K562 (cell line): ENCODE data around the gene ZDHHC14. TPM values are rescaled to one million over a fixed set of nuclear protein-coding genes. Genes with fewer than 3 reads are reported as not detected.

ENCODE experiments used
- CHAMP1 ChIP-seq: fragments of 450-650 bp; IDR thresholded peaks from 2 replicates; pipeline ENCODE4 v1.6.1; 2016; ENCODE audit warnings: mild to moderate bottlenecking
- NCOA2 ChIP-seq, 2 experiments: fragments of 450-650 bp; IDR thresholded peaks; 2 replicates each; pipeline ENCODE4 v1.6.1; 2018; ENCODE audit warnings: mild to moderate bottlenecking in 2 of 2, moderate library complexity in 1 of 2; ENCODE audit not compliant: partially characterized antibody in 2 of 2
- PTTG1 ChIP-seq: fragments of 450-650 bp; IDR thresholded peaks from 2 replicates; pipeline ENCODE4 v1.6.1; 2016; ENCODE audit warnings: low read depth, mild to moderate bottlenecking, missing genetic modification characterization, missing compliant biosample characterization
- ZKSCAN3 ChIP-seq: fragments of 250-450 bp; sonication (Bioruptor Pico); IDR thresholded peaks from 2 replicates; pipeline ENCODE4 v1.4.0; 2020
- ZNF780A ChIP-seq: fragments of 250-450 bp; sonication (Bioruptor Pico); IDR thresholded peaks from 2 replicates; pipeline ENCODE4 v1.5.0; 2021; ENCODE audit warnings: mild to moderate bottlenecking
- polyA plus RNA-seq, 8 experiments: library from polyadenylated mRNA; depleted of rRNA in 4 of 8; stranded (reverse) in 5 of 8; unstranded in 3 of 8; fragments of >200 nt; fragmentation: Nextera tagmentation in 2 of 8; fragmentation: Illumina TruSeq in 1 of 8; extraction: Ambion mirVana in 2 of 8; extraction: Trizol in 1 of 8; gene quantifications; 2 replicates each; pipeline versions ENCODE4 v1.2.1 to v1.2.3, GENCODE V29; 2011 to 2014; ENCODE audit warnings: inconsistent platforms in 1 of 8, missing spikeins in 1 of 8
- total RNA-seq, 7 experiments: library from RNA; depleted of rRNA in 6 of 7; stranded (reverse); fragments of >200 nt in 6 of 7; fragmentation: Illumina TruSeq in 2 of 7; extraction: Trizol in 2 of 7; gene quantifications; 2 replicates each; pipeline versions ENCODE4 v1.2.1 to v1.2.3, GENCODE V29; 2011 to 2021; ENCODE audit warnings: low replicate concordance in 1 of 7
- TF ChIP-seq, protein P1 (sequence below): fragments of 450-650 bp; IDR thresholded peaks from 2 replicates; pipeline ENCODE4 v1.6.1; 2016; ENCODE audit warnings: mild to moderate bottlenecking, moderate library complexity
- TF ChIP-seq, protein P2 (sequence below): sonication (generic); formaldehyde crosslinking; IDR thresholded peaks from 2 replicates; pipeline ENCODE4 v1.8.0; 2022; ENCODE audit warnings: missing genetic modification reagents, mild to moderate bottlenecking, borderline replicate concordance
- TF ChIP-seq, protein P3 (sequence below), 2 experiments: IDR thresholded peaks; 2 replicates each; pipeline ENCODE4 v1.6.1; 2011; ENCODE audit warnings: borderline replicate concordance in 1 of 2, control low read depth in 1 of 2, low read depth in 1 of 2, low read length in 1 of 2, mild to moderate bottlenecking in 1 of 2, mixed read lengths in 1 of 2, moderate library complexity in 1 of 2; ENCODE audit not compliant: insufficient read depth in 1 of 2, insufficient read length in 1 of 2, poor library complexity in 1 of 2, severe bottlenecking in 1 of 2; ENCODE audit errors: extremely low read depth in 1 of 2

Gene ZDHHC14
- total and polyA plus RNA-seq, 9 of the 15 experiments (the other 6 are each of a cell fraction or from before 2014, with no cell fraction given) = 0.92 to 23.1 (median 13.8) TPM

GRCh38 chr6:157392927-157393668, 12.1 kb downstream of the ZDHHC14 start (continued):
- peak; percentile 84 for TF ChIP-seq CHAMP1
- TF ChIP-seq, protein P1, sequence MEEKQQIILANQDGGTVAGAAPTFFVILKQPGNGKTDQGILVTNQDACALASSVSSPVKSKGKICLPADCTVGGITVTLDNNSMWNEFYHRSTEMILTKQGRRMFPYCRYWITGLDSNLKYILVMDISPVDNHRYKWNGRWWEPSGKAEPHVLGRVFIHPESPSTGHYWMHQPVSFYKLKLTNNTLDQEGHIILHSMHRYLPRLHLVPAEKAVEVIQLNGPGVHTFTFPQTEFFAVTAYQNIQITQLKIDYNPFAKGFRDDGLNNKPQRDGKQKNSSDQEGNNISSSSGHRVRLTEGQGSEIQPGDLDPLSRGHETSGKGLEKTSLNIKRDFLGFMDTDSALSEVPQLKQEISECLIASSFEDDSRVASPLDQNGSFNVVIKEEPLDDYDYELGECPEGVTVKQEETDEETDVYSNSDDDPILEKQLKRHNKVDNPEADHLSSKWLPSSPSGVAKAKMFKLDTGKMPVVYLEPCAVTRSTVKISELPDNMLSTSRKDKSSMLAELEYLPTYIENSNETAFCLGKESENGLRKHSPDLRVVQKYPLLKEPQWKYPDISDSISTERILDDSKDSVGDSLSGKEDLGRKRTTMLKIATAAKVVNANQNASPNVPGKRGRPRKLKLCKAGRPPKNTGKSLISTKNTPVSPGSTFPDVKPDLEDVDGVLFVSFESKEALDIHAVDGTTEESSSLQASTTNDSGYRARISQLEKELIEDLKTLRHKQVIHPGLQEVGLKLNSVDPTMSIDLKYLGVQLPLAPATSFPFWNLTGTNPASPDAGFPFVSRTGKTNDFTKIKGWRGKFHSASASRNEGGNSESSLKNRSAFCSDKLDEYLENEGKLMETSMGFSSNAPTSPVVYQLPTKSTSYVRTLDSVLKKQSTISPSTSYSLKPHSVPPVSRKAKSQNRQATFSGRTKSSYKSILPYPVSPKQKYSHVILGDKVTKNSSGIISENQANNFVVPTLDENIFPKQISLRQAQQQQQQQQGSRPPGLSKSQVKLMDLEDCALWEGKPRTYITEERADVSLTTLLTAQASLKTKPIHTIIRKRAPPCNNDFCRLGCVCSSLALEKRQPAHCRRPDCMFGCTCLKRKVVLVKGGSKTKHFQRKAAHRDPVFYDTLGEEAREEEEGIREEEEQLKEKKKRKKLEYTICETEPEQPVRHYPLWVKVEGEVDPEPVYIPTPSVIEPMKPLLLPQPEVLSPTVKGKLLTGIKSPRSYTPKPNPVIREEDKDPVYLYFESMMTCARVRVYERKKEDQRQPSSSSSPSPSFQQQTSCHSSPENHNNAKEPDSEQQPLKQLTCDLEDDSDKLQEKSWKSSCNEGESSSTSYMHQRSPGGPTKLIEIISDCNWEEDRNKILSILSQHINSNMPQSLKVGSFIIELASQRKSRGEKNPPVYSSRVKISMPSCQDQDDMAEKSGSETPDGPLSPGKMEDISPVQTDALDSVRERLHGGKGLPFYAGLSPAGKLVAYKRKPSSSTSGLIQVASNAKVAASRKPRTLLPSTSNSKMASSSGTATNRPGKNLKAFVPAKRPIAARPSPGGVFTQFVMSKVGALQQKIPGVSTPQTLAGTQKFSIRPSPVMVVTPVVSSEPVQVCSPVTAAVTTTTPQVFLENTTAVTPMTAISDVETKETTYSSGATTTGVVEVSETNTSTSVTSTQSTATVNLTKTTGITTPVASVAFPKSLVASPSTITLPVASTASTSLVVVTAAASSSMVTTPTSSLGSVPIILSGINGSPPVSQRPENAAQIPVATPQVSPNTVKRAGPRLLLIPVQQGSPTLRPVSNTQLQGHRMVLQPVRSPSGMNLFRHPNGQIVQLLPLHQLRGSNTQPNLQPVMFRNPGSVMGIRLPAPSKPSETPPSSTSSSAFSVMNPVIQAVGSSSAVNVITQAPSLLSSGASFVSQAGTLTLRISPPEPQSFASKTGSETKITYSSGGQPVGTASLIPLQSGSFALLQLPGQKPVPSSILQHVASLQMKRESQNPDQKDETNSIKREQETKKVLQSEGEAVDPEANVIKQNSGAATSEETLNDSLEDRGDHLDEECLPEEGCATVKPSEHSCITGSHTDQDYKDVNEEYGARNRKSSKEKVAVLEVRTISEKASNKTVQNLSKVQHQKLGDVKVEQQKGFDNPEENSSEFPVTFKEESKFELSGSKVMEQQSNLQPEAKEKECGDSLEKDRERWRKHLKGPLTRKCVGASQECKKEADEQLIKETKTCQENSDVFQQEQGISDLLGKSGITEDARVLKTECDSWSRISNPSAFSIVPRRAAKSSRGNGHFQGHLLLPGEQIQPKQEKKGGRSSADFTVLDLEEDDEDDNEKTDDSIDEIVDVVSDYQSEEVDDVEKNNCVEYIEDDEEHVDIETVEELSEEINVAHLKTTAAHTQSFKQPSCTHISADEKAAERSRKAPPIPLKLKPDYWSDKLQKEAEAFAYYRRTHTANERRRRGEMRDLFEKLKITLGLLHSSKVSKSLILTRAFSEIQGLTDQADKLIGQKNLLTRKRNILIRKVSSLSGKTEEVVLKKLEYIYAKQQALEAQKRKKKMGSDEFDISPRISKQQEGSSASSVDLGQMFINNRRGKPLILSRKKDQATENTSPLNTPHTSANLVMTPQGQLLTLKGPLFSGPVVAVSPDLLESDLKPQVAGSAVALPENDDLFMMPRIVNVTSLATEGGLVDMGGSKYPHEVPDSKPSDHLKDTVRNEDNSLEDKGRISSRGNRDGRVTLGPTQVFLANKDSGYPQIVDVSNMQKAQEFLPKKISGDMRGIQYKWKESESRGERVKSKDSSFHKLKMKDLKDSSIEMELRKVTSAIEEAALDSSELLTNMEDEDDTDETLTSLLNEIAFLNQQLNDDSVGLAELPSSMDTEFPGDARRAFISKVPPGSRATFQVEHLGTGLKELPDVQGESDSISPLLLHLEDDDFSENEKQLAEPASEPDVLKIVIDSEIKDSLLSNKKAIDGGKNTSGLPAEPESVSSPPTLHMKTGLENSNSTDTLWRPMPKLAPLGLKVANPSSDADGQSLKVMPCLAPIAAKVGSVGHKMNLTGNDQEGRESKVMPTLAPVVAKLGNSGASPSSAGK = peak; percentile 67
- TF ChIP-seq, protein P2, sequence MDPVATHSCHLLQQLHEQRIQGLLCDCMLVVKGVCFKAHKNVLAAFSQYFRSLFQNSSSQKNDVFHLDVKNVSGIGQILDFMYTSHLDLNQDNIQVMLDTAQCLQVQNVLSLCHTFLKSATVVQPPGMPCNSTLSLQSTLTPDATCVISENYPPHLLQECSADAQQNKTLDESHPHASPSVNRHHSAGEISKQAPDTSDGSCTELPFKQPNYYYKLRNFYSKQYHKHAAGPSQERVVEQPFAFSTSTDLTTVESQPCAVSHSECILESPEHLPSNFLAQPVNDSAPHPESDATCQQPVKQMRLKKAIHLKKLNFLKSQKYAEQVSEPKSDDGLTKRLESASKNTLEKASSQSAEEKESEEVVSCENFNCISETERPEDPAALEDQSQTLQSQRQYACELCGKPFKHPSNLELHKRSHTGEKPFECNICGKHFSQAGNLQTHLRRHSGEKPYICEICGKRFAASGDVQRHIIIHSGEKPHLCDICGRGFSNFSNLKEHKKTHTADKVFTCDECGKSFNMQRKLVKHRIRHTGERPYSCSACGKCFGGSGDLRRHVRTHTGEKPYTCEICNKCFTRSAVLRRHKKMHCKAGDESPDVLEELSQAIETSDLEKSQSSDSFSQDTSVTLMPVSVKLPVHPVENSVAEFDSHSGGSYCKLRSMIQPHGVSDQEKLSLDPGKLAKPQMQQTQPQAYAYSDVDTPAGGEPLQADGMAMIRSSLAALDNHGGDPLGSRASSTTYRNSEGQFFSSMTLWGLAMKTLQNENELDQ (CRISPR knock-in tag) = 0 out of 2 replicates have a peak, but pooled peaks have one; percentile 18
- peak in 1 of 2 experiments; percentile 15 for TF ChIP-seq NCOA2 (IDR thresholded peaks at IDR 0.05; ENCODE audit: partially characterized antibody in 2 of 2)
- TF ChIP-seq ZKSCAN3 = no peak
- TF ChIP-seq, protein P3, sequence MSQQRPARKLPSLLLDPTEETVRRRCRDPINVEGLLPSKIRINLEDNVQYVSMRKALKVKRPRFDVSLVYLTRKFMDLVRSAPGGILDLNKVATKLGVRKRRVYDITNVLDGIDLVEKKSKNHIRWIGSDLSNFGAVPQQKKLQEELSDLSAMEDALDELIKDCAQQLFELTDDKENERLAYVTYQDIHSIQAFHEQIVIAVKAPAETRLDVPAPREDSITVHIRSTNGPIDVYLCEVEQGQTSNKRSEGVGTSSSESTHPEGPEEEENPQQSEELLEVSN (IDR thresholded peaks at IDR 0.05; ENCODE audit: borderline replicate concordance in 1 of 2, extremely low read depth in 1 of 2, insufficient read depth in 1 of 2, insufficient read length in 1 of 2, low read depth in 1 of 2, low read length in 1 of 2, poor library complexity in 1 of 2, severe bottlenecking in 1 of 2) = peak in 1 of 2 experiments; percentile 35
- TF ChIP-seq PTTG1 (tag) = no peak
- no peak for TF ChIP-seq ZNF780A (CRISPR knock-in tag)
